Cardiac muscle cell (in vitro differentiated cells and primary cell): ENCODE data around the gene GAS7. TPM values are rescaled to one million over a fixed set of nuclear protein-coding genes. Genes with fewer than 3 reads are reported as not detected.

Source experiments
- DNase-seq, 2 donors: peaks; one replicate each; pipeline versions ENCODE4 v3.0.0 to v3.0.0-alpha.2; 2010 to 2017; ENCODE audit warnings: low read depth in 1 of 2, low spot score in 1 of 2
- H3K27ac ChIP-seq: fragments of 200-600 bp; sonication (generic); 2 replicates; pipeline ENCODE4 v1.5.1; 2016
- H3K27me3 ChIP-seq: fragments of 200-600 bp; sonication (generic); 2 replicates; pipeline ENCODE4 v1.6.0; 2016; ENCODE audit warnings: control low read depth
- H3K36me3 ChIP-seq: fragments of 200-600 bp; sonication (generic); 2 replicates; pipeline ENCODE4 v1.5.1; 2016; ENCODE audit warnings: control low read depth
- H3K4me1 ChIP-seq: fragments of 200-600 bp; sonication (generic); 2 replicates; pipeline ENCODE4 v1.8.1; 2017; ENCODE audit warnings: low read depth, mild to moderate bottlenecking, mixed run types
- H3K4me3 ChIP-seq: fragments of 200-600 bp; sonication (generic); 2 replicates; pipeline ENCODE4 v1.5.1; 2016; ENCODE audit warnings: mild to moderate bottlenecking
- H3K9me3 ChIP-seq: fragments of 200-600 bp; sonication (generic); 2 replicates; pipeline ENCODE4 v1.5.1; 2017; ENCODE audit warnings: low read depth, mild to moderate bottlenecking, control low read depth
- CTCF ChIP-seq: IDR thresholded peaks from 2 replicates; pipeline ENCODE4 v1.5.1; 2012; ENCODE audit warnings: low read depth, mild to moderate bottlenecking, low read length
- polyA plus RNA-seq: library from polyadenylated mRNA; unstranded; fragments of >200 nt; fragmentation: Nextera tagmentation; extraction: Ambion mirVana; gene quantifications from 2 replicates; pipeline ENCODE4 v1.2.1, GENCODE V29; 2016
- total RNA-seq: library from RNA; depleted of rRNA; stranded (reverse); fragments of >200 nt; gene quantifications from 2 replicates; pipeline ENCODE4 v1.2.3, GENCODE V29; 2016

Gene GAS7
- total and polyA plus RNA-seq, 2 experiments from 2014 or later = 6.1 to 13.5 TPM

GRCh38 chr17:10177913-10178505, 20.4 kb downstream of the GAS7 start:
- Histone ChIP-seq H3K36me3 (no peaks in the 10 kb centered on the region), H3K4me3 (no peak overlapping the region), H3K27ac (peak overlapping the region; percentile 6), H3K27me3 (no peaks in the 10 kb centered on the region), H3K9me3 (no peaks in the 10 kb centered on the region), H3K4me1 (peaks cover 5% of the 10 kb centered on the region)
- peak in 1 of 2 donors; percentile 62 for DNase-seq
- no peak for TF ChIP-seq CTCF

- Histone ChIP-seq H3K4me3 (no peak overlapping the region), H3K27ac (peak overlapping the region; percentile 6), H3K9me3 (no peaks in the 10 kb centered on the region), H3K4me1 (peaks cover 5% of the 10 kb centered on the region), H3K36me3 (no peaks in the 10 kb centered on the region), H3K27me3 (no peaks in the 10 kb centered on the region)
- DNase-seq = no peak
- TF ChIP-seq CTCF = no peak
These were observed 21.1 kb downstream of the GAS7 start for GRCh38 chr17:10177131-10177912.

GRCh38 chr17:10173913-10174312, 24.5 kb downstream of the GAS7 start:
- Histone ChIP-seq H3K4me3 (no peak overlapping the region), H3K27ac (no peak overlapping the region), H3K4me1 (peaks cover 16% of the 10 kb centered on the region), H3K36me3 (no peaks in the 10 kb centered on the region), H3K9me3 (no peaks in the 10 kb centered on the region), H3K27me3 (no peaks in the 10 kb centered on the region)
- no peak for TF ChIP-seq CTCF
- no peak for DNase-seq

- no peak overlapping the region for H3K27ac ChIP-seq
- no peaks in the 10 kb centered on the region for H3K9me3 ChIP-seq
- H3K27me3 ChIP-seq = no peaks in the 10 kb centered on the region
- H3K4me3 ChIP-seq = no peak overlapping the region
- H3K36me3 ChIP-seq = no peaks in the 10 kb centered on the region
- DNase-seq = no peak
- no peak for TF ChIP-seq CTCF
- peaks cover 16% of the 10 kb centered on the region for H3K4me1 ChIP-seq
These were observed 25.6 kb downstream of the GAS7 start for GRCh38 chr17:10172778-10173177.

GRCh38 chr17:10172241-10172741, 26.1 kb downstream of the GAS7 start:
- peak in 1 of 2 donors; percentile 52 for DNase-seq
- H3K27ac ChIP-seq = no peak overlapping the region
- no peak for TF ChIP-seq CTCF
- H3K4me3 ChIP-seq = no peak overlapping the region
- H3K36me3 ChIP-seq = no peaks in the 10 kb centered on the region
- no peaks in the 10 kb centered on the region for H3K27me3 ChIP-seq
- H3K4me1 ChIP-seq = peaks cover 15% of the 10 kb centered on the region
- no peaks in the 10 kb centered on the region for H3K9me3 ChIP-seq
